ENCODE data around the gene AMIGO2. TPM values are rescaled to one million over a fixed set of nuclear protein-coding genes. Genes with fewer than 3 reads are reported as not detected.

AMIGO2 gene
- total and polyA plus RNA-seq, 2 donors (not counting 1 experiment from before 2014, with no cell fraction given): 6.9 to 12.4 TPM

DNA sequence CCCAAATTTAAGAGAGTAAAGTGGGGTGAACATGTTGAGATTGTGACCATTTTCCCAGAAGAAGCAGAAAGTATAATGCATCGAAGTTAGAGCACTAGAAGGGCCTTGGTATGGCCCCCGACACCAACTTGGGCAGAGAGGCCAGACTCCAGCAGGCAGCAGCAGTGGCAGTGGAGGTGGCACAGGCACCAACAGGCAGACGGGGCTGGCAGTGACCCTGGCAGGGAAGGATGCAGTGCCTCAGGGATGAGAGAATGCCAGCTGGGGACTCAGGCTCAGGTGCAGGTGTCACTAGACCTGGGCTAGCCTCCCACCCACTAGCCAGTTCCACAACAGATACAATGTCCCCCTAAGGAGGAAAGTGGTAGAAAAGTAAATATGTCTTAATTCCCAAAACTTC is 27.7 kb upstream of the AMIGO2 start:
- no peaks in the 10 kb centered on the region for H4K20me1 ChIP-seq (ENCODE audit: control insufficient read depth, extremely low read depth, insufficient read depth, low read length)
- no peak overlapping the region for H3K27ac ChIP-seq (ENCODE audit: insufficient read depth, low read length)
- H3K4me1 ChIP-seq (ENCODE audit: control insufficient read depth, extremely low read depth, insufficient read depth, low read length): peaks cover 6% of the 10 kb centered on the region
- H3K4me2 ChIP-seq (ENCODE audit: extremely low read depth, insufficient read depth, low read length): no peak overlapping the region
- no peak for TF ChIP-seq EZH2 (IDR thresholded peaks at IDR 0.05; ENCODE audit: low read length, missing control alignments)
- TF ChIP-seq, protein P1, sequence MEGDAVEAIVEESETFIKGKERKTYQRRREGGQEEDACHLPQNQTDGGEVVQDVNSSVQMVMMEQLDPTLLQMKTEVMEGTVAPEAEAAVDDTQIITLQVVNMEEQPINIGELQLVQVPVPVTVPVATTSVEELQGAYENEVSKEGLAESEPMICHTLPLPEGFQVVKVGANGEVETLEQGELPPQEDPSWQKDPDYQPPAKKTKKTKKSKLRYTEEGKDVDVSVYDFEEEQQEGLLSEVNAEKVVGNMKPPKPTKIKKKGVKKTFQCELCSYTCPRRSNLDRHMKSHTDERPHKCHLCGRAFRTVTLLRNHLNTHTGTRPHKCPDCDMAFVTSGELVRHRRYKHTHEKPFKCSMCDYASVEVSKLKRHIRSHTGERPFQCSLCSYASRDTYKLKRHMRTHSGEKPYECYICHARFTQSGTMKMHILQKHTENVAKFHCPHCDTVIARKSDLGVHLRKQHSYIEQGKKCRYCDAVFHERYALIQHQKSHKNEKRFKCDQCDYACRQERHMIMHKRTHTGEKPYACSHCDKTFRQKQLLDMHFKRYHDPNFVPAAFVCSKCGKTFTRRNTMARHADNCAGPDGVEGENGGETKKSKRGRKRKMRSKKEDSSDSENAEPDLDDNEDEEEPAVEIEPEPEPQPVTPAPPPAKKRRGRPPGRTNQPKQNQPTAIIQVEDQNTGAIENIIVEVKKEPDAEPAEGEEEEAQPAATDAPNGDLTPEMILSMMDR (conservative IDR thresholded peaks at IDR 0.05 in 1 of 2, IDR thresholded peaks at IDR 0.05 in 1 of 2; ENCODE audit: low read depth in 1 of 2, low read length in 2 of 2): no peak
- no peaks in the 10 kb centered on the region for H3K27me3 ChIP-seq (ENCODE audit: control insufficient read depth, insufficient read depth, low read length)
- H3K4me3 ChIP-seq (replicated peaks in 1 of 4; ENCODE audit: control extremely low read depth in 1 of 4, insufficient read depth in 1 of 4, low read depth in 3 of 4, low read length in 4 of 4): no peak overlapping the region
- no peak overlapping the region for H2AFZ ChIP-seq (ENCODE audit: low read length)
- H3K79me2 ChIP-seq (ENCODE audit: control insufficient read depth, insufficient read depth, low read length): no peaks in the 10 kb centered on the region
- H3K9me3 ChIP-seq (ENCODE audit: control insufficient read depth, insufficient read depth, low read depth, low read length): no peaks in the 10 kb centered on the region
- H3K9ac ChIP-seq (ENCODE audit: insufficient read depth, low read length): no peak overlapping the region
- DNase-seq (ENCODE audit: low read depth in 2 of 2): no peak
- H3K36me3 ChIP-seq (ENCODE audit: control insufficient read depth, insufficient read depth, low read length): no peaks in the 10 kb centered on the region

DNA sequence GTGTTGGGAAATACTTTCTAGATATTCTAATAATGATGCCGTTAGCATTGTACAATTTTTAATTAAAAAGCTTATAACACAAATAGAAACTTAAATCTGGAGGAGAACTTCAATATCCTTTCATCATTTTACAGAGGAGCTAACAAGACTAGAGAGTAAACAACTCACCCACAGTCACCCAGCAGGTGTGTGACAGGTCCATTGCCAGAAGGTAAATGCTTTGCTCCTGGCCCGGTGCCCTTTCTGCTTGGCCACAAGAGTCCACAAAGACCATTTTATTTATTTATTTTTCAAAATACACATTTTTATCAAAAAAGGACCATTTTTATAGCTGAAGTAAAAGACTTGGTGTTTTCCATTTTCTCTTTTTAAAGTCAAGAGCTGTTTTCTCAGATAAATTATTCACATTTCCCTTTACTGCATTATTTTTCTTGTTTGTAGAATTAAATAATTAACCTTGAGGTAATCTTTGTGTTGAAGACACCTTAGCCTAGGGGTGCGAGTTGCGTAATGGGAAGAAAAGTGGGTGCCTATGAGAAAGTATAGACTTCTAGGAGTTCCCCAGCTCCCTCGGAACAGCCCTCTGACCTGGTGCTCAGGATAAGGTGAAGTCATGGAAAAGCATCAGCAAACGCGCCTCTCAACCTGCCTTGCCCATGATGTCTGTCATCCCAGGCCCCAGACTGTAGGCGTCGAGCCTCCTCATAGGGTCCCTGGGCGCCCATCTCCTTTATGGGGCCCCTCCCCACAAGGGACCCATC is 26.3 kb upstream of the AMIGO2 start:
- Histone ChIP-seq H3K36me3 (ENCODE audit: control insufficient read depth, insufficient read depth, low read length) (no peaks in the 10 kb centered on the region), H4K20me1 (ENCODE audit: control insufficient read depth, extremely low read depth, insufficient read depth, low read length) (no peaks in the 10 kb centered on the region), H3K4me2 (ENCODE audit: extremely low read depth, insufficient read depth, low read length) (no peak overlapping the region), H3K27me3 (ENCODE audit: control insufficient read depth, insufficient read depth, low read length) (no peaks in the 10 kb centered on the region), H3K4me1 (ENCODE audit: control insufficient read depth, extremely low read depth, insufficient read depth, low read length) (peaks cover 8% of the 10 kb centered on the region), H3K79me2 (ENCODE audit: control insufficient read depth, insufficient read depth, low read length) (no peaks in the 10 kb centered on the region), H3K4me3 (replicated peaks in 1 of 4; ENCODE audit: control extremely low read depth in 1 of 4, insufficient read depth in 1 of 4, low read depth in 3 of 4, low read length in 4 of 4) (no peak overlapping the region), H3K9ac (ENCODE audit: insufficient read depth, low read length) (no peak overlapping the region), H3K27ac (ENCODE audit: insufficient read depth, low read length) (no peak overlapping the region), H2AFZ (ENCODE audit: low read length) (no peak overlapping the region), H3K9me3 (ENCODE audit: control insufficient read depth, insufficient read depth, low read depth, low read length) (no peaks in the 10 kb centered on the region)
- TF ChIP-seq, protein P1 (conservative IDR thresholded peaks at IDR 0.05 in 1 of 2, IDR thresholded peaks at IDR 0.05 in 1 of 2; ENCODE audit: low read depth in 1 of 2, low read length in 2 of 2): no peak
- TF ChIP-seq EZH2 (IDR thresholded peaks at IDR 0.05; ENCODE audit: low read length, missing control alignments): no peak
- DNase-seq (ENCODE audit: low read depth in 2 of 2): no peak

DNA sequence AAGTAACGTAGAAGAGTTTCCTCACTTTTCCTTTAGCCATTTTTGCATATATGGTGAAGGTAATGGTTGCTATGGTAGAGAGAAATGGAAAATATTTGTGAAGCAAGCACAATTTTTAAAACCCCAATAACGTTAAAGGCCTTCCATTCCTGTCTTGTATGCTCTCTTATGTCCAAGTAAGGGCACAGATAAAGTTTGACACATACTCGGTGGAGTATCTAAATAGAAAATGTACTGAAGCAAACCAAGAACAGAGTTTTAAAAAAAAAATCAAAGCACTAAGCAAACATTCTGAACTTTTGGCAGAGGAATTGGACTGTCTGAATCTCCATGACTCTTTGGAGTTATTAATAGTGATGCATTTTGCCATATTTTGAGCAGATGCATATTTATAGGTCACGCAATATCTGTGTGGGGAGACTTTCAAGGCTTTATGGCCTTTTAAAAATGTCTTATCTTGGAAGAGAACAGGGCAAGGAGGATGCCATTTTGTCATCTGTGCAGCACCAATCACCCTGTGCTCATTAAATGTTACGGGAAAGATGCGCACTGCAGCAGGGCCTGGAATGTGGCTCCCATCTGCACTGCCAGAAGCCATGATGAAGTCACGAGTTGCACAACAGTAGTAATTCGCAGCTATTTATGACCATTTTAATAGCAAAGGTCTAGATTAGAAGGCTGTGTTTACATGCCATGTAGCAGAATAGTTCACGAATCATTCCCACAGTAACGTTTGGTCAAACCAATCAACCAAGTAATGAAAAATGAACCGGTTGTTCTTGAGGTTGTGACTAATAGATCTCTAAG is 23.3 kb upstream of the AMIGO2 start:
- no peak overlapping the region for H3K4me2 ChIP-seq (ENCODE audit: extremely low read depth, insufficient read depth, low read length)
- no peaks in the 10 kb centered on the region for H3K79me2 ChIP-seq (ENCODE audit: control insufficient read depth, insufficient read depth, low read length)

More for the DNA sequence above, 23.3 kb upstream of the AMIGO2 start:
- no peak for TF ChIP-seq EZH2 (IDR thresholded peaks at IDR 0.05; ENCODE audit: low read length, missing control alignments)
- TF ChIP-seq, protein P1 (conservative IDR thresholded peaks at IDR 0.05 in 1 of 2, IDR thresholded peaks at IDR 0.05 in 1 of 2; ENCODE audit: low read depth in 1 of 2, low read length in 2 of 2): no peak
- Histone ChIP-seq H3K4me3 (replicated peaks in 1 of 4; ENCODE audit: control extremely low read depth in 1 of 4, insufficient read depth in 1 of 4, low read depth in 3 of 4, low read length in 4 of 4) (no peak overlapping the region), H3K36me3 (ENCODE audit: control insufficient read depth, insufficient read depth, low read length) (no peaks in the 10 kb centered on the region), H3K9ac (ENCODE audit: insufficient read depth, low read length) (no peak overlapping the region), H3K4me1 (ENCODE audit: control insufficient read depth, extremely low read depth, insufficient read depth, low read length) (peaks cover 12% of the 10 kb centered on the region), H3K27ac (ENCODE audit: insufficient read depth, low read length) (peak overlapping the region; percentile 28), H3K9me3 (ENCODE audit: control insufficient read depth, insufficient read depth, low read depth, low read length) (no peaks in the 10 kb centered on the region), H3K27me3 (ENCODE audit: control insufficient read depth, insufficient read depth, low read length) (no peaks in the 10 kb centered on the region), H4K20me1 (ENCODE audit: control insufficient read depth, extremely low read depth, insufficient read depth, low read length) (no peaks in the 10 kb centered on the region), H2AFZ (ENCODE audit: low read length) (no peak overlapping the region)
- DNase-seq (ENCODE audit: low read depth in 2 of 2): peak; percentile 87 to 90

Data from fibroblast of lung (primary cell).